RWPE1 (cell line): Measurements from ENCODE around the gene GALR3.

ENCODE experiments used
- CTCF ChIA-PET: fragments of 350-600 bp; sonication (Branson Sonifier 250); formaldehyde crosslinking; extraction: SDS; loops from one replicate; lab custom pipeline; 2021; lab: Yijun Ruan, JAX
- POLR2A ChIA-PET: fragments of 400-600 bp; formaldehyde crosslinking; extraction: SDS; loops from one replicate; lab custom pipeline; 2020; ENCODE audit warnings: antibody characterized with exemption; ENCODE audit not compliant: low non-redundant PET; lab: Yijun Ruan, JAX
- DNase-seq: peaks from one replicate; pipeline ENCODE4 v3.0.0; 2012; ENCODE audit warnings: low spot score
- H3K27ac ChIP-seq: fragments of 450-650 bp; 2 replicates; pipeline ENCODE4 v1.5.1; 2017
- CTCF ChIP-seq: fragments of 450-650 bp; conservative IDR thresholded peaks from 2 replicates; pipeline ENCODE4 v1.5.1; 2017; ENCODE audit warnings: low read depth, mild to moderate bottlenecking

GALR3 gene

GRCh38 chr22:37823134-37823985, at the start of gene GALR3:
GALR3 (plus strand) TSS chr22:37823382; CDS start chr22:37823407, 25 bp downstream.
- ChIA-PET CTCF (interaction anchor here (0.7 to 1.2 kb wide), 2 partner anchors 18 to 203 kb away, joined by 3 read pairs; no protein-coding TSS in a partner anchor), POLR2A (no interaction called here)
- no peak for TF ChIP-seq CTCF
- DNase-seq = no peak
- no peak within 1 kb of the TSS for H3K27ac ChIP-seq

- no peak for TF ChIP-seq CTCF
- H3K27ac ChIP-seq = peak overlapping the region; percentile 93
- ChIA-PET POLR2A (no interaction called here), CTCF (no interaction called here)
- no peak for DNase-seq
These were observed 48.5 kb upstream of the GALR3 start for GRCh38 chr22:37774728-37775127.

- no peak for TF ChIP-seq CTCF
- POLR2A ChIA-PET = interaction anchor here (0.7 kb wide), 1 partner anchor 61 kb away, joined by 3 read pairs; no protein-coding TSS in a partner anchor
- H3K27ac ChIP-seq = peak overlapping the region; percentile 93
- peak; percentile 60 for DNase-seq
- CTCF ChIA-PET = interaction anchor here (0.5 kb wide), 1 partner anchor 17 kb away, joined by 4 read pairs; no protein-coding TSS in a partner anchor
These were observed 47.2 kb upstream of the GALR3 start for GRCh38 chr22:37775785-37776638.

GRCh38 chr22:37776639-37777005, 46.6 kb upstream of the GALR3 start:
- no peak for DNase-seq
- ChIA-PET CTCF (no interaction called here), POLR2A (interaction anchor here (0.7 kb wide), 1 partner anchor 61 kb away, joined by 3 read pairs; no protein-coding TSS in a partner anchor)
- TF ChIP-seq CTCF = no peak
- H3K27ac ChIP-seq = peak overlapping the region; percentile 93

GRCh38 chr22:37777122-37777687, 46.0 kb upstream of the GALR3 start:
- peak; percentile 77 for DNase-seq
- H3K27ac ChIP-seq = peak overlapping the region; percentile 93
- ChIA-PET POLR2A (interaction anchor here (0.7 kb wide), 1 partner anchor 62 kb away, joined by 3 read pairs; no protein-coding TSS in a partner anchor), CTCF (no interaction called here)
- TF ChIP-seq CTCF = no peak
